GM12878 (cell line): ENCODE results near the gene ADD1. TPM values are rescaled to one million over a fixed set of nuclear protein-coding genes. Genes with fewer than 3 reads are reported as not detected.

Experiments
- ATAC-seq: fragments of 200-7000 bp; cut with Tn5 transposase; 3 replicates; pipeline ENCODE4 v1.9.1; 2020; ENCODE audit warnings: mild to moderate bottlenecking, moderate library complexity
- BruUV-seq: library from RNA; stranded (reverse); fragments of 400-500 nt; replicated peaks from 2 replicates; lab custom pipeline; 2021; lab: Mats Ljungman, UMichigan
- CTCF ChIA-PET: fragments of 300-600 bp; sonication (Branson Sonifier 250); formaldehyde crosslinking; extraction: SDS; loops from one replicate; lab custom pipeline; 2021; ENCODE audit warnings: inconsistent platforms; lab: Yijun Ruan, JAX
- POLR2A ChIA-PET: fragments of 350-600 bp; formaldehyde crosslinking; extraction: SDS; loops from one replicate; lab custom pipeline; 2021; ENCODE audit warnings: inconsistent platforms; lab: Charles Lee
- RAD21 ChIA-PET: fragments of 300-600 bp; sonication (Branson Sonifier 250); formaldehyde crosslinking; loops from one replicate; lab custom pipeline; 2023; ENCODE audit warnings: antibody characterized with exemption; ENCODE audit not compliant: unreplicated experiment; lab: Charles Lee
- SMC1A ChIA-PET: fragments of 300-600 bp; sonication (Branson Sonifier 250); formaldehyde crosslinking; loops from one replicate; lab custom pipeline; 2023; ENCODE audit not compliant: unreplicated experiment, uncharacterized antibody; lab: Charles Lee
- DNase-seq: peaks from one replicate; pipeline ENCODE4 v3.0.0-alpha.2; 2011; ENCODE audit warnings: low read depth, low spot score
- FAIRE-seq: peaks from 3 replicates; lab custom pipeline; 2011; peaks lifted over from hg19 to GRCh38; lab: Jason Lieb, UNC
- H2AFZ ChIP-seq: 2 replicates; pipeline ENCODE4 v1.6.0; 2011; ENCODE audit warnings: low read depth, low read length, control low read depth; ENCODE audit not compliant: control insufficient read depth
- H3K27ac ChIP-seq: 2 replicates; pipeline ENCODE4 v1.5.1; 2011; ENCODE audit warnings: control low read depth; ENCODE audit not compliant: control insufficient read depth, insufficient read depth
- H3K27me3 ChIP-seq, 2 experiments: replicated peaks in 1 of 2; 2 replicates each; pipeline versions ENCODE4 v1.6.0 to v1.6.1; 2011; ENCODE audit warnings: low read length in 1 of 2; ENCODE audit not compliant: control insufficient read depth in 2 of 2, insufficient read depth in 2 of 2
- H3K36me3 ChIP-seq, 2 experiments: 2 replicates each; pipeline ENCODE4 v1.5.1; 2011; ENCODE audit warnings: low read length in 1 of 2; ENCODE audit not compliant: control insufficient read depth in 2 of 2, insufficient read depth in 2 of 2
- H3K4me1 ChIP-seq: 2 replicates; pipeline ENCODE4 v1.6.1; 2011; ENCODE audit warnings: mild to moderate bottlenecking, low read length, moderate library complexity, mixed read lengths; ENCODE audit not compliant: control insufficient read depth, insufficient read depth
- H3K4me2 ChIP-seq: 2 replicates; pipeline ENCODE4 v1.6.0; 2011; ENCODE audit warnings: control low read depth; ENCODE audit not compliant: control insufficient read depth, insufficient read depth
- H3K4me3 ChIP-seq: fragments of 200-600 bp; sonication (generic); 2 replicates; pipeline ENCODE4 v1.5.1; 2016
- H3K79me2 ChIP-seq: 2 replicates; pipeline ENCODE4 v1.6.0; 2011; ENCODE audit warnings: low read length; ENCODE audit not compliant: control insufficient read depth, insufficient read depth
- H3K9ac ChIP-seq: 2 replicates; pipeline ENCODE4 v1.8.0; 2011; ENCODE audit warnings: low read length, control low read depth, mixed read lengths; ENCODE audit not compliant: control insufficient read depth, insufficient read depth
- H3K9me3 ChIP-seq: replicated peaks from 3 replicates; pipeline ENCODE4 v1.5.1; 2011; ENCODE audit warnings: mild to moderate bottlenecking, low read length; ENCODE audit not compliant: control insufficient read depth, insufficient read depth
- H4K20me1 ChIP-seq: 2 replicates; pipeline ENCODE4 v1.6.0; 2011; ENCODE audit not compliant: control insufficient read depth, insufficient read depth
- ATF7 ChIP-seq: fragments of 450-650 bp; IDR thresholded peaks from 2 replicates; pipeline ENCODE4 v1.6.1; 2016; ENCODE audit warnings: low read depth, mild to moderate bottlenecking
- DPF2 ChIP-seq: fragments of 450-650 bp; IDR thresholded peaks from 2 replicates; pipeline ENCODE4 v1.6.1; 2017; ENCODE audit warnings: mild to moderate bottlenecking
- HDAC6 ChIP-seq: fragments of 200-600 bp; sonication (generic); IDR thresholded peaks from one replicate; pipeline ENCODE4 v1.8.0; 2017; ENCODE audit warnings: antibody characterized with exemption; ENCODE audit not compliant: unreplicated experiment
- MEF2A ChIP-seq: IDR thresholded peaks from 2 replicates; pipeline ENCODE4 v1.6.1; 2011; ENCODE audit warnings: low read depth, mild to moderate bottlenecking, low read length, moderate library complexity; ENCODE audit not compliant: insufficient read depth
- NRF1 ChIP-seq: conservative IDR thresholded peaks from 2 replicates; pipeline ENCODE4 v1.6.1; 2011; ENCODE audit warnings: mild to moderate bottlenecking, low read depth, low read length, improper control_type of control experiment
- PML ChIP-seq: IDR thresholded peaks from 2 replicates; pipeline ENCODE4 v1.6.1; 2012; ENCODE audit warnings: low read length, inconsistent platforms
- POLR2AphosphoS2 ChIP-seq: IDR thresholded peaks from 2 replicates; pipeline ENCODE4 v1.6.1; 2011; ENCODE audit warnings: low read depth, mild to moderate bottlenecking, low read length, improper control_type of control experiment, moderate library complexity
- ZNF24 ChIP-seq: fragments of 450-650 bp; IDR thresholded peaks from 2 replicates; pipeline ENCODE4 v1.6.1; 2017; ENCODE audit warnings: antibody characterized with exemption, mild to moderate bottlenecking
- ZNF274 ChIP-seq: IDR thresholded peaks from one replicate; pipeline ENCODE4 v1.8.0; 2011; ENCODE audit not compliant: insufficient read length, insufficient read depth
- ZNF384 ChIP-seq: IDR thresholded peaks from 2 replicates; pipeline ENCODE4 v1.6.1; 2012; ENCODE audit warnings: low read depth, mild to moderate bottlenecking, low read length, improper control_type of control experiment, borderline replicate concordance
- ZNF622 ChIP-seq: fragments of 450-650 bp; IDR thresholded peaks from 2 replicates; pipeline ENCODE4 v1.6.1; 2017; ENCODE audit warnings: mild to moderate bottlenecking, inconsistent platforms
- WGBS: methylation state at CpG from one replicate; pipeline ENCODE4 v1.1.6; 2016; ENCODE audit warnings: low lambda C conversion rate; ENCODE audit not compliant: insufficient replicate concordance, insufficient coverage; ENCODE audit errors: missing lambda C conversion rate; 5-methylcytosine and 5-hydroxymethylcytosine counted together
- in situ Hi-C: fragments of 300-500 bp; cut with MboI; formaldehyde crosslinking; loops from 9 replicates; pipeline ENCODE4 v1.14.3; 2018; ENCODE audit warnings: mixed read lengths
- intact Hi-C: fragments of 100-400 bp; cut with micrococcal nuclease; formaldehyde crosslinking; loops from one replicate; pipeline ENCODE4 v1.14.2; 2022; ENCODE audit not compliant: unreplicated experiment
- polyA plus RNA-seq, 11 experiments: library from polyadenylated mRNA; depleted of rRNA in 4 of 11; unstranded in 6 of 11; stranded (reverse) in 5 of 11; fragments of >200 nt; fragmentation: Nextera tagmentation in 4 of 11; fragmentation: Illumina TruSeq in 1 of 11; extraction: Ambion mirVana in 4 of 11; extraction: Trizol in 1 of 11; gene quantifications; 1 replicate in 1 of 11; 2 replicates in 10 of 11; pipeline versions ENCODE4 v1.2.1 to v1.2.3, GENCODE V29; 2011 to 2016; ENCODE audit warnings: inconsistent platforms in 2 of 11, missing spikeins in 2 of 11, low read depth in 1 of 11
- total RNA-seq, 4 experiments: library from RNA; depleted of rRNA in 3 of 4; stranded (reverse); fragments of >200 nt in 3 of 4; fragmentation: Illumina TruSeq in 1 of 4; extraction: Trizol in 1 of 4; gene quantifications; 2 replicates each; pipeline versions ENCODE4 v1.2.1 to v1.2.3, GENCODE V29; 2013 to 2021
- TF ChIP-seq, protein P1 (sequence below): fragments of 450-650 bp; IDR thresholded peaks from 2 replicates; pipeline ENCODE4 v1.6.1; 2017; ENCODE audit warnings: mild to moderate bottlenecking

Gene ADD1
- total and polyA plus RNA-seq, 10 of the 15 experiments (the other 5 are each of a cell fraction or from before 2014, with no cell fraction given): 21.6 to 182 (median 105) TPM

GRCh38 chr4:2856266-2856665 lies 12.6 kb downstream of the ADD1 start:
- ChIA-PET SMC1A (interaction anchor here (1.2 kb wide), 1 partner anchor 15 kb away, joined by 5 read pairs; no protein-coding TSS in a partner anchor), RAD21 (no interaction called here)

More at GRCh38 chr4:2856266-2856665, 12.6 kb downstream of the ADD1 start:
- no peaks in the 10 kb centered on the region for H3K27me3 ChIP-seq
- peaks cover 2 to 6% of the 10 kb centered on the region in 2 experiments; a peak in 3 of 4 replicates for H3K36me3 ChIP-seq
- 98% methylated on average over 2 of the region's 3 CpGs for WGBS
- H3K4me1 ChIP-seq: peaks cover 39% of the 10 kb centered on the region
- intact Hi-C loops (no loop called here), in situ Hi-C loops (no loop called here)
- DNase-seq (no peak), FAIRE-seq (no peak), ATAC-seq (no peak)
- H4K20me1 ChIP-seq: peaks cover 4% of the 10 kb centered on the region; the same call in 1 of the 2 replicates
- no peak overlapping the region for H3K9ac ChIP-seq
- H3K9me3 ChIP-seq: no peaks in the 10 kb centered on the region
- H2AFZ ChIP-seq: no peak overlapping the region
- no TSS peak for BruUV-seq
- H3K4me2 ChIP-seq: no peak overlapping the region
- ChIA-PET POLR2A (no interaction called here), CTCF (no interaction called here)
- H3K27ac ChIP-seq: no peak overlapping the region
- H3K4me3 ChIP-seq: no peak overlapping the region
- TF ChIP-seq HDAC6: no peak
- TF ChIP-seq ZNF274: no peak
- TF ChIP-seq, protein P1, sequence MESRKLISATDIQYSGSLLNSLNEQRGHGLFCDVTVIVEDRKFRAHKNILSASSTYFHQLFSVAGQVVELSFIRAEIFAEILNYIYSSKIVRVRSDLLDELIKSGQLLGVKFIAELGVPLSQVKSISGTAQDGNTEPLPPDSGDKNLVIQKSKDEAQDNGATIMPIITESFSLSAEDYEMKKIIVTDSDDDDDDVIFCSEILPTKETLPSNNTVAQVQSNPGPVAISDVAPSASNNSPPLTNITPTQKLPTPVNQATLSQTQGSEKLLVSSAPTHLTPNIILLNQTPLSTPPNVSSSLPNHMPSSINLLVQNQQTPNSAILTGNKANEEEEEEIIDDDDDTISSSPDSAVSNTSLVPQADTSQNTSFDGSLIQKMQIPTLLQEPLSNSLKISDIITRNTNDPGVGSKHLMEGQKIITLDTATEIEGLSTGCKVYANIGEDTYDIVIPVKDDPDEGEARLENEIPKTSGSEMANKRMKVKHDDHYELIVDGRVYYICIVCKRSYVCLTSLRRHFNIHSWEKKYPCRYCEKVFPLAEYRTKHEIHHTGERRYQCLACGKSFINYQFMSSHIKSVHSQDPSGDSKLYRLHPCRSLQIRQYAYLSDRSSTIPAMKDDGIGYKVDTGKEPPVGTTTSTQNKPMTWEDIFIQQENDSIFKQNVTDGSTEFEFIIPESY: no peak
- no peak for TF ChIP-seq ZNF24
- TF ChIP-seq ATF7: no peak
- TF ChIP-seq DPF2: no peak
- TF ChIP-seq ZNF384: no peak
- TF ChIP-seq NRF1: no peak
- TF ChIP-seq PML: no peak
- no peak for TF ChIP-seq MEF2A
- no peak for TF ChIP-seq POLR2AphosphoS2
- TF ChIP-seq ZNF622: no peak
- peaks cover 39% of the 10 kb centered on the region for H3K79me2 ChIP-seq
